Measurements from ENCODE around the gene NFATC2.

DNA sequence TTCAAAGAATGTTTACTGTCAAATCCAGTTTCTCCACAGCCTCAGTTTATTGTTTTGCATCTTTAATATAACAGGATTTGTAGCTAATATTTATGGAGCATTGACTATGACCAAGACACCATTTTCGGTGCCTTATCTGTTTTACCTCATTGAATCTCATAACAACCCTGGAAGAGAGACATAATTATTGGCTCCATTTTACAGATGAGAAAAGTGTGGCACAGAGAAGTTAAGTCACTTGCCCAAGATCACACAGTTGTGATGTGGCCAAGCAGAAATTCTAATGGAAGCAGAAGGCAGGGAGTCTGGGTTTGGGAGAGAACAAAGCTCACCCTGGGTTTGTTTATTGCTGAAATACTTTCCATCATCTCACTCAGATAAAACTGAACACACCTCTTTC, 17.5 kb upstream of the NFATC2 start:
- TF ChIP-seq SUZ12 (IDR thresholded peaks at IDR 0.05; ENCODE audit: extremely low read depth, insufficient read depth, insufficient read length) (no peak), ZNF274 (IDR thresholded peaks at IDR 0.05; ENCODE audit: low read depth, low read length) (no peak)

Data from NT2/D1 (cell line).